Measurements from ENCODE around the gene ZNF177.
A peak's percentile ranks its signal among the peaks of the same experiment; 100 is the strongest.
"Not testable (repeated sequence)": the region's sequence is repeated elsewhere in the genome, so short reads cannot be mapped to it uniquely, and the experiment has no call there.

ZNF177 gene

DNA sequence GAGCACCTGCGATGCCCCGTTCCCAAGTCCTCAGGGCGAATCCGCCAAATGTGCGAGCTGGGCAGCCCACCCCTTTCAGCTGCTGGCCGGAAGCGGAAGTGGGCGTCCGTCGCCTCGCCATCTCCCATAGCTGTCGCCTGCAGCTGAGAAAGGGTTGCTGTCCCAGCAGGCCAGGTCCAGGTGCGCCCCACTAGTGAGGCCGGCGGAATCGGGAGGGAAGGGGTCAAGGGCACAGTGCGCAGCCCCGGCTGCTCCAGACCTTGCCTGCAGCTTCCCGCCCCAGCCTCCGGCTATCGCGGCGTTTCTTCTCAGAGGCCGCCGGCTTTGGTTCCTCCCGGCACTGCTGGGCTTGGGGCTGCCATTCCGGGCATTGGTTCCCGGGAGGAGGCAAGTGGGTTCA lies at the start of gene ZNF177:
TSS of gene ZNF177 (plus strand) at position 109 of the 400 bp plus-strand sequence. CDS start 15,299 bp downstream, outside the sequence.
- no peak for DNase-seq

- DNase-seq = no peak
Observed at GRCh38 chr19:9313756-9314155, 49.1 kb upstream of the ZNF177 start.

DNA sequence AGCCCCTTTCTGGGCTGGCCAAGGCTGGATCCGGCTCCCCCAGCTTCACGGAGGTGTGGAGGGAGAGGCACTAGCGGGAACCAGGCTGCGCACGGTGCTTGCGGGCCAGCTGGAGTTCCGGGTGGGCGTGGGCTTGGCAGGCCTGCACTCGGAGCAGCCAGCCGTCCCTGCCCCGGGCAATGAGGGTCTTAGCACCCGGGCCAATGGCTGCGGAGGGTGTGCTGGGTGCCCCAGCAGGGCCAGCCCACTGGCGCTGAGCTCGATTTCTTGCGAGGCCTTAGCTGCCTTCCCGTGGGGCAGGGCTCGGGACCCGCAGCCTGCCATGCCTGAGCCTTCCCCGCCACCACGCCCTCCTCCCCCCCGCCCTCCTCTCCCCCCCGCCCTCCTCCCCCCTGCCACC lies 41.5 kb upstream of the ZNF177 start:
- DNase-seq = no peak

DNA sequence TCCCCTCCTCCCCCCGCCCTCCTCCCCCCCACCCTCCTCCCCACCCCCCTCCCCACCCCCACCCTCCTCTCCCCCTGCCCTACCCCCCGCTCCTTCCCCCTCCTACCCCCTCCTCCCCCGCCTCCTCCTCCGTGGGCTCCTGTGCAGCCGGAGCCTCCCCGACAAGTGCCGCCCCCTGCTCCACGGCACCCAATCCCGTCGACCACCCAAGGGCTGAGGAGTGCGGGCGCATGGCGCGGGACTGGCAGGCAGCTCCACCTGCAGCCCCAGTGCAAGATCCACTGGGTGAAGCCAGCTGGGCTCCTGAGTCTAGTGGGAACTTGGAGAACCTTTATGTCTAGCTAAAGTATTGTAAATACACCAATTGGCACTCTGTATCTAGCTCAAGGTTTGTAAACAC lies 41.1 kb upstream of the ZNF177 start:
- not testable (repeated sequence) for DNase-seq

- not testable (repeated sequence) for DNase-seq
Observed at GRCh38 chr19:9322201-9322600, 40.6 kb upstream of the ZNF177 start.

DNA sequence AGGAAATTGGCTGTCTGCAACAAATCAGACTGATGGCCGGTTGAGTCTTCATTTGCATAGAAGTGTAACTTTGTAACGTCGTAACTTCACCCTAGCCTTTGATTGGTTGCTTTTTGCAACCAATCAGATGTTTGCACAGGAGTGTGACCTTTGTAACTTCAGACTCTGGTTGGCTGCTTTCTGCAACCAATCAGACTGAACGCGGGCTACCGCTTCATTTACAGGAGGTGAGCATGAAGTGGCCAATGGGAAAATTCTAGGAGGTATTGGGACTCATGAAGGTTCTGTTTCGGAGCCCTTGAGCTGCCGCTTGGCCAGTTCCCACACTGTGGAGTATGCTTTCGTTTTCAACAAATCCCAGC lies 39.3 kb upstream of the ZNF177 start:
- no peak for DNase-seq

DNA sequence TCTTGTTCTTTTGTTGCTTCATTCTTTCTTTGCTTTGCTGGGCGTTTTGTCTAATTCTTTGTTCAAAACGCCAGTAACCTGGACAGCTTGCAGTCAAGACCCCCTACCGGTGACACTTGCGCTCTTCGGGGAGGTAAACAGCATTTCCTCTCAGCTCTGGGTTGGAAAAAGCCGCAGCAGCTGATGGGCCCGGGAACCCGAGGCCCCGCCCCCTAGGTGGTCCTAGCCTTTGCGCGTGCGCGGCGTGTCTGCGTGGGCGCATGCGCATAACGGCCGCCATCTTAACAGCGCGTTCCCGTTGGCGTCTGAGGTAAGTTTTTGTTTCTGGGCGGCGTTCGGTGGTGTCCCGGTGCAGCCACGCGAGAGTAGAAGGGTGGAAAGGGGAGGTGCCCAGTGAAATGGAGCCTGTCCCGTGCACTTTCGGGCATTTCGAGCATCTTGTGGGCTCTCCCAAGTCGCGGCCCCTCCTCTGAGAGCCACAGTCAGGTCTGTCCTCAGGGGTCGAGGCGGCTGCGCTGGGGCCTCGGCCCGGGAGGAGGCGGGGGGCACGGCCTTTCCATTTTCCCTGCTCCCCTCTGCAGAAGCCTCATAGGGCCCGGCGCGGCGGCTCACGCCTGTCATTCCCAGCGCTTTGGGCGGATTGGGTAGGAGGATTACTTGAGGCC lies 38.8 kb upstream of the ZNF177 start, which contains the start of gene ZNF559:
TSS of gene ZNF559 (plus strand) at position 261 of the 665 bp plus-strand sequence. CDS start 14,371 bp downstream, outside the sequence.
- peak; percentile 96 for DNase-seq

DNA sequence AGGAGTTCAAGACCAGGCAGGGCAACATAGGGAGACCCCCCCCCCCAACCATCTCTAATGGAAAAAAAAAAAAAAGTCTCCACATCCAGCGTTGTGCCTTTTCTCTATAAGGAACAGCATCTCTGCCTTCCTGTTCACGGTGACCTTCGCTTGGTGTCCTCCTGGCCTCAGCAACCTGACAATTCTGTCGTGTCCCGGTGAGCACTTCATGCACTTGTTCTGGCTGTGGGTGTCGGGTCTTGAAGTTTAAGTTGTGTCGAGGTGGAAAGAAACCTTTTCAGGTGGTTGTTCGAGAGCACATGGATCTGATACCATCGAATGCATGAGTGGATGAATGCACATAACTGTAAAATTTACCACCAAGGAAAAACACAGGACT lies 38.2 kb upstream of the ZNF177 start:
- no peak for DNase-seq

GRCh38 chr19:9329999-9330398 lies 32.8 kb upstream of the ZNF177 start:
- no peak for DNase-seq

DNA sequence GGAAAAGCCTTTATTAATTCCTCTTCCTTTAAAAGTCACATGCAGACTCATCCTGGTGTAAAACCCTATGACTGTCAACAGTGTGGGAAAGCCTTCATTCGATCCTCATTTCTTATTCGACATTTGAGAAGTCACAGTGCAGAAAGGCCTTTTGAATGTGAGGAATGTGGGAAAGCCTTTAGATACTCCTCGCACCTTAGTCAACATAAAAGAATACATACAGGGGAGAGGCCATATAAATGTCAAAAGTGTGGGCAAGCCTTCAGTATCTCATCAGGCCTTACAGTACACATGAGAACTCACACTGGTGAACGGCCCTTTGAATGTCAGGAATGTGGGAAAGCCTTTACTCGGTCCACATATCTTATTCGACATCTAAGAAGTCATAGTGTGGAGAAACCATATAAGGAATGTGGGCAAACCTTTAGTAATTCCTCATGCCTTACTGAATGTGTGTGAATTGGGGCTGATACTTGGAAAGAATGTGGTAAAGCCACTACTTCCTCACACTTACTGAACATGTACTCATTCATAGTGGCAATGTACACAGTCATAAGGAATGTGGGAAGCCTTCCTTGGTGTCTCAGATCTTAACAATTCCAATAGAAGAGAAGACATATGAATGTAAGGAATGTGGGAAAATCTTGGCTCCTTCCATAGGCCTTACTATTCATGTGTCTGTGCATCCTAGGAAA lies 20.1 kb upstream of the ZNF177 start:
- no peak for DNase-seq

- no peak for DNase-seq
Observed at GRCh38 chr19:9345005-9345404, 17.8 kb upstream of the ZNF177 start.

GRCh38 chr19:9348253-9348652 lies 14.6 kb upstream of the ZNF177 start:
- no peak for DNase-seq

- no peak for DNase-seq
Observed at GRCh38 chr19:9348671-9349070, 14.1 kb upstream of the ZNF177 start.

- DNase-seq = no peak
Observed at GRCh38 chr19:9352505-9352904, 10.3 kb upstream of the ZNF177 start.

GRCh38 chr19:9353011-9353410 lies 9.8 kb upstream of the ZNF177 start:
- no peak for DNase-seq

DNA sequence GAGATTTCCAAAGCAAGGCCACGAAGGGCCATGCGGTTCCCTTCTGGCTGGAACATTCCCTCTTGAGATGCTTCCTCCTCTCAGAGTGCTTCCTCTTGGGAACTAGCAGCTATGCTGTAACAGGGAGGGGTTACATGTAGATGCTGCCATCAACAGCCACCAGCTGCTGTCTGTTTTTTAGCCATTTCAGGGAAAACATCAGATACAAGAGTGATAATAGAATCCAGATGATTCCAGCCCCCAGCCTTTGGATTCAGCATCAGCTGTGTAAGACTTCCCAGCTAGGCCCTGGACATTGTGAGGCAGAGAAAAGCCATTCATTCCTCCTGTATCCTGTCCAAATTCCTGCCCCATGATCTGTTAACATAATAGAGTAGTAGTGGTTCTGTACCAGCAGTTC lies 8.2 kb upstream of the ZNF177 start:
- no peak for DNase-seq

DNA sequence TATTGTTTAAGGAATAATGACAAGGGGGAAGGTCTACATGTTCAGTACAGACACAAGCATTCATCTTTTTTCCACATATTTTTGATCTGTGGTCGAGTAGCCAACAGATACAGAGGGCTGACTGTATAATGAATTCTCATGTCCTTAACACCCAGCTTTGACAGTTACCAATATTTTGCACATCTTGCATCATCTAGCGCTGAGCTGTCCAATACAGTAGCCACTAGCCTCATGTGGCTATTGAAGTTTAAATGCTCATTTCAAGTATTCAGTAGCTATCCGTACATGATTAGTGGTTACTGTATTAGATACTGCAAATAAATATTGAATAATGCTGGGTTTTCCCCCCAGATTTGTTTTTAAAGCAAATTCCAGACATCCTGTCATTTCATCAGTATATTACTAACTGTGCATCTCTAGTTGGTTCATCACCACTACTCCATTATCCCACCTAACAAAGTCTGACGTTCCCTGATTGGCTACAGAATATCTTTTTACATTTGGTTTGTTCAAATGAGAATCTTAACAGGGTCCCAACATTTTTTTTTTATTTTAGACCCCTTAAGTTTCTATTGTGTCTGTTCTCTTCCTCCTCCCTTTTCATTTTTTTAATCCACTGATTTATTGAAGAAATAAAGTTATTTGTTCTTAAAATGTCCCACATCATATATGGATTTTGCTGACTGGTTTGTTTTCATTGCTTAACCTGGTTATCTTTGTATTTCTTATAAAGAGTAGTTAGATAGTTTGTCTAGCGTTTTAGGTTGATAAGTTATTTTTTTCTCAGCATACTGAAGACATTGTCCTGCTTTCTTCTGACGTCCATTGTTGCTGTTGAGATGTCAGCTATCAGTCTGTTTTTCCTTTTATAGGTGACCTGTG lies 8.2 kb downstream of the ZNF177 start:
- no peak for DNase-seq

DNA sequence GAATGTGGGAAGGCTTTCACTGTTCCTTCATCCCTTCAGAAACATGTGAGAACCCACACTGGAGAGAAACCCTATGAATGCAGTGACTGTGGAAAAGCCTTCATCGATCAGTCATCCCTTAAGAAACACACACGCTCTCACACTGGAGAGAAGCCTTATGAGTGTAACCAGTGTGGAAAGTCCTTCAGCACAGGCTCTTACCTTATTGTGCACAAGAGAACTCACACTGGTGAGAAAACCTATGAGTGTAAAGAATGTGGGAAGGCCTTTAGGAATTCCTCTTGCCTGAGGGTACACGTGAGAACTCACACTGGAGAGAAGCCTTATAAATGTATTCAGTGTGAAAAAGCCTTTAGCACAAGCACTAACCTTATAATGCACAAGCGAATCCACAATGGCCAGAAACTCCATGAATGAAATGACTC lies 18.6 kb downstream of the ZNF177 start:
- DNase-seq = no peak

DNA sequence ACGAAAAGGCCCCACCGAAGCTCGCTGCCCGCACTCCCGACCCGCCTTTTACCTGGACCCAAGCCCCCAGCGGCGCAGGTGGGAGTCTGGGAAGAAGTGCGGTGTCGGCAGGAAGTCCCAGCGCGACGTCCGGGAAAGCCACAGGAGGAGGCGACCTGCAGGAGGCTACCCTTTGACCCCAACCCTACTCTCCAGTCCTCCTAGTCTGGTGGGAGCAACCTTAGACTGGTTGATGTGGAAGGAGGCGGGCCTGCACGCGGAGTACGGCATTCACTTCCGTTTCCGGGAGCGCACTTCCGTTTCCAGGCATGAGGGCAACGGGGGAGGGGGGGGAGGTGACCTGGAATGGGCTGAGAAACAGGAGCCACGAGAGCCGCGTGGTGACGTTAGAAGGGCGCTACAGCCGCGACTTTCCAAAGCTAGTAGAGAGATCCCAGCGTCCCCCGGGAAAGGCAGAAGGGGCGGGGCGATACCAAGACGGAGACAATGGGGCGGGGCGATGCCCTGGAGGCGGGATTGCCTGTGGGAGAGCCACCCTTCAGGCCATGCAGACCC lies 44.1 kb downstream of the ZNF177 start:
- DNase-seq = peak; percentile 63

DNA sequence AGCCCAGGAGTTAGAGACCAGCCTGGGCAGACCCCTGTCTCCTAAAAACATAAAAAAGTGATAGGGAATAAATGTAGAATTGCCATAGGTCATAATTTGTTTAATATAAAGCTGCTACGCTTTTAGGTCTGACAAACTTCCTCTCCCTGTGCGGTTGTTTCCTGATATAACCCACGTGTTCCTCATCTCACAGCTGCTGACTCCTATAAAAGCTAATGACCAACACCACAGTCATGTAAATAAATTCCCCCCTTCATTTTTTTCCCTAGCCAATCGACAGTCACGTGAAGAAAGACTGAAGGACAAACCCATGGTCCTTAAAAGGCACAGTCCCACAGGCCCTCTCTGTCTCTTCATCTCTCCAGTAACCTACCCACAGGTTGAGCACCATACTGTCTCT lies 45.0 kb downstream of the ZNF177 start:
- DNase-seq = no peak

GRCh38 chr19:9413240-9413954 lies 50.6 kb downstream of the ZNF177 start:
- no peak for DNase-seq

DNA sequence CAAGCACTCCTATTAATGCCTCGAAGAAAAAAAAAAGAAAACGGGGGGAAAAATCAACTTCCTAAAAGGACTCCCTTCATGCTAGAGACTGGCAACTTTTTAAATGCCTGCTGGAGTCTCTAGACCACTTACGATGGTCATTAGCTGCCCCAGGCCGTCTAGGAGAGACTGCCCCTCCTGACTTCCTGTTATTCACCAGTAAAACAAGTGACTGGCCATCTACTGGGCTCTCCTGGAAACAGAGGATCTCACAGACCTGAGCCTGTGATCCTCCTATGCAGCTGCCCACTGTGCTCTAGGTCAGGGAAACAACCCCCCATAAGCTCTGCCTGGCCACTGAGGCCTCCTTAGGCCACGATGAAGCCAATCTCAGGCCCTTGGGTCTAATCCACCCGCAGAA lies 65.1 kb downstream of the ZNF177 start:
- DNase-seq = no peak

DNA sequence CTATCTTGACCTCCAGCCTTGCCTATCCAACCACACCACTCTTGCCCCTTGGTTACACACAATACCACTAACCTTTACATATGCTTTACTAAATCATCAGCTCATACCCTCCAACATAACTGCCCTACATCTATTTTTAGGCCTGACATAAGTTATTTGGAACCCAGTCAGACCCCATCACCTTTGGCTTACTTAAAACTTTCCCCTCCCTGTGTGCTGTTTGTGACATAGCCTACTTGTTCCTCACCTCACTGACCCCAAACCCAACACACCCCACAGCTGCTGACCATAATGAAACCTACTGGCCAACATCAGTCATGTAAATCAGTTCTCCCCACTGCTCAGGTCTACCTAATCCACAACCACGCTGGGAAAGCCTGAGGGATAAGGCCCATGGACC lies 67.6 kb downstream of the ZNF177 start:
- no peak for DNase-seq
